GM21825 (cell line): Measurements from ENCODE around the gene TRAF3IP1.
"Not testable (repeated sequence)": the region's sequence is repeated elsewhere in the genome, so short reads cannot be mapped to it uniquely, and the experiment has no call there.

Source experiments
- ATAC-seq: cut with Tn5 transposase; IDR thresholded peaks from one replicate; pipeline ENCODE4 v1.9.1; 2021; ENCODE audit warnings: mild to moderate bottlenecking, moderate library complexity; ENCODE audit not compliant: unreplicated experiment

The TRAF3IP1 gene

DNA sequence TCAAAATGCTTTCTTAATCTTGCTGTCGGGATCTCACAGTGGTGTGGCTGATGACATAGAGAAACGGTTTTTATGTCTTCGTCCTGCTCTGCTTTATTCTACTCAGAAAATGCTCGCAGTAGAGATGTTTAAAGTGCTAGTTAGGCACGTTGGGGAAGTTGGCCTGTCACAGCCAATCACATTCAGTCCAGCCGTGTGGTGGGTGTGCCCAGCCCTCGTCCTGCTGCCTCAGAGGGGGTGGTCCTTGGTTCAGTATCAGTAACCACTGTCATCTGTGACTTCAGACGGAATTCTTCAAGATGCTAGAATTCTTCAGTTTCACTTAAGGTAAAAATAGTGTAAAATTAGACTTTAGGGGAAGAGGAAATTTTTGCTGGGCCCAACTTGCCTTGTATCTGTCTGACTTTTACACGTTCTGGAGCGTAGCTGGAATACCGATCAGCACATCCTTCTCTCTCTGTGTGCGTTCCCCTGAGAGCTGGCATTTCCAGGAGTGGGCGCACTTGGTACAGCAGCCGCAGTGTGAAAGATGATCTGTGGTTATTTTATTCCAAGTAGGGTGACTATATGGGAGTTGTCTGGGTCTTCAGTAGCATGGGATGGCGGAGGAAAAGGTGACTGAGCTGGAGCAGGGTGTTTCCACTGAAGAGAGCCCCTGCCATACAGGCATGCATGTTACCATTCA is 18.5 kb downstream of the TRAF3IP1 start:
- no peak for ATAC-seq

GRCh38 chr2:238339395-238339780 is 19.1 kb downstream of the TRAF3IP1 start:
- ATAC-seq, result no peak

GRCh38 chr2:238339814-238340213 is 19.5 kb downstream of the TRAF3IP1 start:
- ATAC-seq, result no peak

GRCh38 chr2:238341536-238341935 is 21.2 kb downstream of the TRAF3IP1 start:
- no peak for ATAC-seq

DNA sequence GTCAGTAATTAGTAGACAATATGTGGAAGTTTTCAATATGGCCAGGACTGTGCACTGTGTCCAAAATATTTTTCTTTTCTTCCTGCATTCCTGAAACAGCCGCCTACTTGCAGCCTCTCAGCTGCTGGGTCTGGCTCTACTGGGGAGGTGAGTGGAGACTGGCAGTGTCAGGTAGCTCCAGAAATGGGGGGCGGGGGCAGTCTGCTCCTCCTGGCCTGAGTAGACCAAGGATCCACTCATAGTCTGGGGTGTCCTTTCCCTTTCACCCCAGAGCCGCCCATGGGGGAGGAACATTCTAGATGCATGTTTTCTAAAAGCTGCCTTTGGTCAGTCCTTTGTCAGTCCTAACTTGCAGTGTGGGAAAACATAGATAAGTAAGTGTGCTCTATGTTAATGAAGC is 23.7 kb downstream of the TRAF3IP1 start:
- ATAC-seq, result no peak

GRCh38 chr2:238344517-238344916 is 24.2 kb downstream of the TRAF3IP1 start:
- no peak for ATAC-seq

DNA sequence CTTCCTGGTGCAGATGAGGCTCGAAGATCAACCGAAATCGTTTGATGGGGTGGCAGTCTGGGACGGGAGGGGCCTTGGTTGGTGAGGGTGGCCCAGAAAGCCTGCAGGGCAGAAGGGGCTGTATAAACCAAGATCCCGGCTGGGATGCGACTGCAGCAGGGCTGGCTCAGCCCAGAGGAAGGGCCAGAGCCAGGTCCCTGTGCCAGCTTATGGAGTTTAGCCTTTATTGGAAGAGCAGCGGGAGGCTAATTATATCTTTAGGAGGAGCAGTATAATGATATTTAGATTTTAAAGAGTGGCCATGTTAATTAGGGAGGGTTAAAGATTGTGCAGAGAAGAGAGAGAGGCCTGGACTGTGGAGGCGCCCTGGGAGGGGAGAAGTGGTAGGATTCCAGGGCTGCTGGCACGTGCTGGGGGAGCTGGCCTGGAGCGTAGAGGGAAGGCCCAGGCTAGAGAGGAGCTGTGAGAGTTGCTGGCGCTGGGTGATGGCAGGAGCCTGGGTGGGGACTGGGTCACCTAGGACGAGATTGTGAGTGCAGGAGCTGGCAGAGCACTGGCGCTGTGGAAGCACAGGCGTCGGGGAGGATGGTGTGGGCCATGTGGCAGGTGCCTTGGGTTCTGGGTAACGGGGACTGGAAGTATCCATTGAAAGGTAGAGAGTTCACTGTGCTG is 25.1 kb downstream of the TRAF3IP1 start:
- ATAC-seq, result no peak

DNA sequence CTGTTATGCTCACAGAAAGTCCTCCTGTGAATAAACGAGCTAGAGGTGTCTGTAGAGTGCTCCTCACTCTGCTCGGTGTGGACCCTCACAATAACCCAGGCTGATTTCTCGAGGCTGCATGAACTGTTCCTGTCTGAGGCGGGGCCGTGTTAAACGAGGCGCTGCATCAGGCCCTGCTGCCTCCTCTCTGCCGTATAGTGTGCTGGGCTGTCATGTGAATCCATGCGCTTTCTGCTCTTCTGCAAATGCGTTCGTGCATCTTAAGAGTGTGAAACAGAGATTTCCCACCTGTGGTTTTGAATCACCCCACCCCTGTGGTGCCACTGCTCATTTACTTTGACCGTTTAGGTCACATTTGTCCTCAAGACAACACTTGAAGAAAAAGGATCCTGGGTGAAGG is 26.2 kb downstream of the TRAF3IP1 start:
- no peak for ATAC-seq

- ATAC-seq, result no peak
These were observed 30.0 kb downstream of the TRAF3IP1 start for GRCh38 chr2:238350150-238350897.

DNA sequence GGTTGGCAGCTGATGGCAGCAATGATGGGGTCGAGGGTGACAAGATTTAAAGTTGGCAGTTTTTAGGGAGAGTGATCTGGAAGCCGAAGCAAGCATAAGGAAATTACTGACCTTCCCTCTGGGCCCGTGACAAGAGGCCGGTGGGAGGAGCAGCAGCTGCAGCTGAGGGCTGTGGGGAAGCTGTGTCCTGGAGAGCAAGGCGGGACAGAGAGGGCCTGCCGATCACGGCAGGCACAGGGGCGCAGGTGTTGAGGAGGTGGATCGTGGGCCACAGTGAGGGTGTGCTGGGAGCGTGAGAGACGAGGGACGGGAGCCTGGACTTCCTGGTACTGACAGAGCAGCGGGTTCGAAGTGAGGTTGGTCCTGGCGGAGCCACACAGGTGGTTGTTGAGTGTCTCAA is 31.0 kb downstream of the TRAF3IP1 start:
- ATAC-seq, result no peak

- ATAC-seq, result no peak
These were observed 32.0 kb downstream of the TRAF3IP1 start for GRCh38 chr2:238352361-238352760.

GRCh38 chr2:238358769-238359168 is 38.5 kb downstream of the TRAF3IP1 start:
- no peak for ATAC-seq

DNA sequence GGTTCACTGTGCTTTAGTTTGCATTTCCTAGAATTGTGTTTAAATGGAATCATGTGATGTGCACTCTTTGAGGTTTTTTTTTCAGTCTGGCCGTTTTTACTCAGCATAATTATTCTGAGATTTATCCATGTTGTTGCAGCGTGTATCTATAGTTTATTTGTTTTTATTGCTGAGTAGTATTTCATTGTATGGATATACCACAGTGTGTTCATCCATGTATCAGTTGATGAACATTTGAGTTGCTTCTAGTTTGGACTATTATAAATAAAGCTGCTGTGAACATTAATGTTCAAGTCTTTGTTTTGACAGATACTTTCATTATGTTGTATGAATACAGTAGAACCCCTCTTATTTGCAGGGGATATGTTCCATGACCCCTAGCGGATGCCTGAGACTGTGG is 39.1 kb downstream of the TRAF3IP1 start:
- ATAC-seq, result no peak

GRCh38 chr2:238361877-238362276 is 41.6 kb downstream of the TRAF3IP1 start:
- ATAC-seq, result no peak

- ATAC-seq, result no peak
These were observed 42.3 kb downstream of the TRAF3IP1 start for GRCh38 chr2:238362626-238363025.

DNA sequence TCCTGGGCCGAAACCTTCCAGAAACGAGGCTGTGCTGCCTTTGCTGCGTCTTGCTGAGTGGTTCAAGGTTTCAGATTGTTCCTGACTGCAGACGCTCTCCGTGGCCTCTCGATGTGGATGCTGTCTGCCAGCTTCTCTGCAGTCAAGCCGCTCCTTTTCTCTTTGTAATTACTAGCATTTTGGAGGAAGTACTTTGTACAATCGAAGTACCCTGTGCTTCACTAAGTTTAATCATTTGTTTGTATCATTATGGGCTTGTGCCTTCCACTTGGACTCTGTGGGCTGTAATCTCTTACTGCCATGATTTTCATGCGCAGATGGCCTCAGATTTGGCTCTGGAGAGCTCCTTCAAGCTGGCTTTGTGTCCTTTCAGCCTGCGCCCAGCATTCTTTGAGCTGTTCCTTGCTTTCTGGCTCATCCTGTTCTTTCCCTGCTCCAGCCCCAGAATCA is 49.3 kb downstream of the TRAF3IP1 start:
- no peak for ATAC-seq

DNA sequence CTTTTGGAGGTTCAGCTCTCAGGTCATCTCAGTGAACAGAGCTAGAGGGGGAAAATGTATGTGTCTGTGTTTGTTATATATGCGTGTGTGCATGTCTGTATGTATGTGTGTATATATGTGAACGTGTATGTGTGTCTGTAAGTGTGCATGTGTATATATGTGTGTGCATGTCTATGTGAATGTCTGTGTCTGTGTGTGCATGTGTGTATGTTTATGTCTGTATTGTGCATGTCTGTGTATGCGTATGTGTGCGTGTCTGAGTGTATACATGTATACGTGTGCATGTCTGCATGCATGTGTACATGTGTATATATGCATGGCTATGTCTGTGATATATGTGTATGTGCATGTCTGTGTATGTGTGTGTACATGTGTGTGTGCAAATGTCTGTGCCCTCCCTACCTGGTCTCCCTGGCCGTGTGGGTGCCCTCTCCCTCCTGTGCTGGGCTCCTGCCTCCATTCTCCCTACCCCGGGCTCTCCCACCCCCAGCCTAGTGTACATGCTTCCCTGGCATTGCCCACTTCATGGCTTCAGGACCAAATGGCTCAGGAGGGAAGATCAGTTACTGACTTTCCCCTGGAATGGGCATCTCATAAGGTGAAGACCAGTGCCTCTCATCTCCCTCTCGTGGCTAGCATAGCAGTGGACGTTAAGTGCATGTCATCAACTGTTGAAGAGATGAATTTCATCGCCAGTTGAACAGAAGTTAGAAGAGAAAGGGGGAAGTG is 49.9 kb downstream of the TRAF3IP1 start:
- no peak for ATAC-seq

GRCh38 chr2:238370823-238371372 is 50.6 kb downstream of the TRAF3IP1 start:
- no peak for ATAC-seq

DNA sequence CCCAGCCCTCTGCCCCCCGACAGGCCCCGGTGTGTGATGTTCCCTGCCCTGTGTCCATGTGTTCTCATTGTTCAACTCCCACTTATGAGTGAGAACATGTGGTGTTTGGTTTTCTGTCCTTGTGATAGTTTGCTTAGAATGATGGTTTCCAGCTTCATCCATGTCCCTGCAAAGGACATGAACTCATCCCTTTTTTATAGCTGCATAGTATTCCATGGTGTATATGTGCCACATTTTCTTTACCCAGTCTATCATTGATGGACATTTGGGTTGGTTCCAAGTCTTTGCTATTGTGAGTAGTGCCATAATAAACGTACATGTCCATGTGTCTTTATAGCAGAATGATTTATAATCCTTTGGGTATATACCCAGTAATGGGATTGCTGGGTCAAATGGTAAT is 52.0 kb downstream of the TRAF3IP1 start:
- not testable (repeated sequence) for ATAC-seq

DNA sequence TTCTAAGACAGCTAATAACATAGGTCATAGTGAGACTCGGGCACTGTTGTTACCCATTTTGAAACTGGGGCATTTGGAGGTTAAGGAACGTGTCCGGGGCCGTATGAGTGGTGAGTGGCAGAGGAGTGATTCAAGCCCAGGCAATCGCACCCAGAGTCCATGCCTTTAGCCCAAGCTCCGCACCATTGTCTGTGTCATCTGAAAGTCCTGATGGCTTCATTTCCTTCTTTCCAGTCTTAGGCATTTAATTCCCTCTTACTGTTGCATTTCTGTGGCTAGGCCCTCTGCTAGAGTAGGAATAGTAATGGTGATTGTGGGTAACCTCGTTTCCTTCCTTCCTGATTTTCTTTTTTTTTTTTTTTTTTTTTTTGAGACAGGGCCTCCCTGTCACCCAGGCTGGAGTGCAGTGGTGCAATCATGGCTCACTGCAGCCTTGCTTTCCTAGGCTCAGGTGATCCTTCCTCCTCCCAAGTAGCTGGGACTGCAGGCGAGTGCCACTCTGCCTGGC is 56.6 kb downstream of the TRAF3IP1 start:
- no peak for ATAC-seq
